TTC549 (cell line): Measurements from ENCODE around the gene PASK.

Experiments
- FAIRE-seq: peaks from 2 replicates; lab custom pipeline; 2012; peaks lifted over from hg19 to GRCh38; lab: Jason Lieb, UNC

Gene PASK

DNA sequence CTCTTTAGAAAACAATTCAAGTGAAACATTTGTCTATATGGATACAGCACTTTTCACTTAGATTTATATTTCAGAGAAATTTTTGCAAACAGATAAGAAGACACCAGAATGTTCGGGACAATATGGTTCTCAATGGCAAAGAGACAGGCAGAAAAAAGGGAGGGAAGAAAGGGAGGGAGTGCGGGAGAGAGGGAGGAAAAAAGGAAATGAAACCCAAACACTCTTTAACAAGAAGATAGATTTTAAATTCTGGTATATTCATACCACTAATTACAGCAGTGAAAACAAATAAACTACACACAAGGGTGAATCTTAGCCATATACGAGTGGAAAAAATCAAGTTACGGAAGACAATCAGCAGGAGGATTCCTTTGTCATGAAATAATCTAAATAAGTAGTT is 3.0 kb downstream of the PASK start:
- FAIRE-seq: no peak

DNA sequence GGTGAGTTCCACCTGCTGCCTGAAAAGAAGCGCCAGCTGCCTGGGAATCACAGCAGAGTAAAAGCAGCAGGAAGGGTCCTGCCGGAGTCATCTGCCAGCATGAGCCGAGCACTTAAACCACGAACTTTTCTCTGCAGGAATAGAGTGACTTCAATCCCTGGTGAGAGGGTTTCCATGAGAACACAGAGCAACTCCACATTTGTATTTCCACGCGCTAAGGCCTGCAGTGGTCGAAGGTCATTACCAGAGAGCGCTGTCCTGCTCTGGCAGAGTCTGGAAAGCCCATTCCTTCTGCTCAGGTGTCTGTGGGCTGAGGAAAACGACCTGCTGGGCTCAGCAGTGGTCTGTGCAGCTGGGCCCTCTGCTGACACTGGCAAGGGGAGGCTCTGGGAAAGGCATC is 6.7 kb downstream of the PASK start:
- no peak for FAIRE-seq

DNA sequence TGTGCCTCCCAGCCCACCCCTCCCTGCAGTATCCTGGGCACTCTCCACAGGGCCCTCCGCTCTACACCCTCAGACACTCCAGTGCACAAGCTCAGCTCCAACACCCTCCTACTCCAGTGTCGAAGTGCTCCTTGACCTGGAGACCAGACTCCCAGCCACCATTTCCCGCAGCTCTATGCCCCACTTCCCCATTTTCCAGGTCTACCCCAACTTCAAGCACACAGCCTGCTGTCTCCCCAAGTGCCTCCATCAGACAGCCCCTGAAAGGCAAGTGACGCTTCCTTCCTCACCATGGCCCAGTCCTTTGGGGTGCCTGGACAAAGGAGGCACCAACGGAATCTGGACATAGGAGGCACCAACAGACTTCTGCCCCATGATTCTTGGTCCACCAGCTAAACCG is 7.2 kb downstream of the PASK start:
- FAIRE-seq: no peak

DNA sequence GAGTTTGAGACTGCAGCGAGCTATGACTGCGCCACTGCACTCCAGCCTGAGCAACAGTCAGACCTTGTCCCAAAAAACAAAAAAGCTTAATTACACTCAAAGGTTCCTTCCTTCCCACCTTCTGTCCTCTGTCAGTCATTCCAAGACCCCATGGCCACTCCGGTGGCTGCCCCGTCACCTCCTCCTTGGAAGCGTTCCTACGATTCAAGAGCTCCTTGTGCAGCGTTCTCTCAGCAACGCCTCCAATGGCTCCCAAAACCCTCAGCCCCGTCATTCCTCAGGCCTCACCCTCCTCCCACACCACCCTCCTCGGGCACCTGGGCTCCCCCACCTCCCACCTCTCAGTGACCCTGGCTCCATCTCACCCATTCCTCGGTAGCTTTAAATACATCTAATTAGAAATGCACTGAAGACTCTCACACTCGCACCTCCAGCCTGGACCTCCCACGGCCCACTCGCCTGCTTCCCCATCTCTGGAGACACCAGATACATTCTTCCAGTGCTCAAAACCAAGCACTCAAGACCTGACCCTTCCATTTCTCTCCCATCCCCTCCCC is 8.0 kb downstream of the PASK start:
- FAIRE-seq: no peak

DNA sequence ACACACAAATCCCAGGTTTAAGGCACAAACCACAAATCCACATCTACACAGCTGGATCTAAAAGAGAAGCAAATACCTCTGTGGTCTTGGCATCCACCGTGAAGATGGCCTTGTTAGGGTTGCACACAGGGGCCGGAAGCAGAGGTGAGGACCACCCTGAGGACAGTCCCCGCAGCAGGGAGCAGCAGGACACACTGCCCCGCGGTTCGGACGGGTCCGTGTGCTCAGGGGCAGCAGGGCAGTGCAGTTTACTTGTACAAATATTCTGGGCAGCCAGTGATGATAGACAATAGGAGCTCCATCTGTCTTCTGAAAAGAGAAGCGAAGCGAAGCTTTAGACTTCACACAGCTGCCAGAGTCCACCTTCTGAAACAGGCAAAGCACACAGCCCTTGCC is 8.8 kb downstream of the PASK start:
- FAIRE-seq: no peak

DNA sequence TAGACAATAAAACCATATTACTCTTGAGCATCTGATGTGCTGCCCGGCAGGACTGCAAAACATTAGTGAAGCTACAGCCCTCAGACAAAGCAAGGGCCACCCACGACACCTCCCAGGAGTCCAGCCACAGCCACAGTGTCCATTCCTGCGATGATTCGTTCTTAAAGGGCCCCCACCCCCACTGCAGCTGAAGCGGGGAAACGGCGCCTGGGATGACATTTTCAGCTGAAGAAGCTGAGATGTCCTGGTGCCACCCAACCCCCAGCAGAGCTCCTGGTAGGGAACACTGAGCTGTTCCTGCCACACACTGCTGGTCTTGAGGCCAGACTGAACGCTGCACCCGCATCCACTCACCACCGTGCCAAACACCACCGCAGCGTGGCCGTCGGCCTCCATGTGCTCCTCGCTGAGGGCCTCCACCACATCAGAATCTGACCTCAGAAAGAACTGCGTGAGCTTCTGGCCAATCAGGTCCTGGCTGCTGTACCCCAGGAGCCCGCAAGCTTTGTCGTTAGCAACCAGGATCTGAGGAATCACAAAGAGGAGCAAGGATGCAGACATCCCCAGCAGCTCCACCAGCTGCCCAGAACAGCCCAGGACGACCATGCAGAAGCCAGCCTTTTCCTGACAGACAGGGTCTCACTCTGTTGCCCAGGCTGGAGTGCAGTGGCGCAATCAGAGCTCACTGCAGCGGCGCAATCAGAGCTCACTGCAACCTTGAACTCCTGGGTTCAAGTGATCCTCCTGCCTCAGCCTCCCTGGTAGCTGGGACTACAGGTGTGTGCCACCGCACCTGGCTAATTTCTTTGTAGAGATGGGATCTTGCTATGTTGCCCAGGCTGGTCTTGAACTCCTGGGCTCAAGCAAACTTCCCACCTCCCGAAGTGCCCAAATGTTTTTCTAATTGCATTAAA is 9.5 kb downstream of the PASK start:
- no peak for FAIRE-seq

DNA sequence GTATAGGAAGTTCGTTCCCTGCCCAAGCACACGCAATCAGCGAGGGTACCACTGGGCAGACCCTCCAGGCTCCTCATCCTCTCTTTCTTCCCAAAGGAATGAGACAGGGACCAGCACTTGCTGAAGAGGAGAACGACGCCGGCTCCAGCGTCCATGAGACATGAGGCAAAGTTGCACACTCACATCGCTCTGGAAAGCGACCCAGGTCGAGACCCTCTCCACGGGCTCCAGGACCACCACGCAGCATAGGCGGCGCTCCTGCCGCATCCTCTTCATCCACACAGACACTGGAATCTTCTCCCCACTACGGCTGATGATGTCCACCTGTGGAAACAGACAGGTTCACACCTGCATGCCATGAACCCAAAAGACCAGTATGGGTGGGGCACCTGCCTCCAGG is 10.8 kb downstream of the PASK start:
- no peak for FAIRE-seq

DNA sequence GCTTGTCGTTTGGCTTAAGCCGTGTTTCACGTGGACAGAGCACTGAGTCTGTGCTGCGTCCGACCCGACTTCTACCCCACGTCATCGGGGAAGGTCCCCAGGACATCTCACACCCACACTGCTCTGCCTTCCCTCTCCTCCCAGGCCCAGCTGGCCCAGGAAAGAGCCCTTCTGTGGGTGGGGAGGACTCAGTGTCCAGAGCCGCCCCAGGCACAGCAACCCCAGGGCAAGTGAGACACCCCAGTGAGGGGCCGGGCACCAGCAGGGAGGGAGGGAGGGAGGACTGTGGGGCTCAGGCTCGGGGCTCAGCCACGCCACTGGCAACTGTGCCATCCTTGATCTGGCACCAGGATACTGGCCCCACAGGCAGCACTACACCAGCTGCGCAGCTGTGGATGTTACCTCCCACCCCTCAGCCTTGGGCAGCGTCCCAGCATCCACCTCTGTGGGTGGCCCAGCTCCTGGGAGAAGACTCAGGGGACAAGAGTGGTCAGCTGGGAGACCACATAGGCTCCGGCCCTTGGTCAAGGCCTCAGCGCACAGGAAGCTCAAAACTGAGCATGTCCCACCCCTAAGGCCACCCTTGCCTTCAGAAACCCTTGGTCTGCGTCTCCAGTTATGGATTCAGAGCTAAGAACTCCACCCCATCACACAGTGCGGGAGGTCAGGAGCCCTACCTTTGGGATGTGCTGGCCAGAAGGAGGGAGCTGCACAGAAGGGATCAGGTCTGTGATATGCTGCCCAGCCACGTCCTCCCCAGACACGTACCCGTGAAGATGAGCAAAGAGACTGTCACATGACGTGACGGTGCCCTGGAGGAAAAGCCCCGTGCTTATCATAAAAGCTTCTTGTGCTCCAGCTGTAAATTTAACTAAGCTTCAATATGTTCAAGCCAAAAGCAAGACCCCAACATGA is 11.7 kb downstream of the PASK start:
- FAIRE-seq: no peak

DNA sequence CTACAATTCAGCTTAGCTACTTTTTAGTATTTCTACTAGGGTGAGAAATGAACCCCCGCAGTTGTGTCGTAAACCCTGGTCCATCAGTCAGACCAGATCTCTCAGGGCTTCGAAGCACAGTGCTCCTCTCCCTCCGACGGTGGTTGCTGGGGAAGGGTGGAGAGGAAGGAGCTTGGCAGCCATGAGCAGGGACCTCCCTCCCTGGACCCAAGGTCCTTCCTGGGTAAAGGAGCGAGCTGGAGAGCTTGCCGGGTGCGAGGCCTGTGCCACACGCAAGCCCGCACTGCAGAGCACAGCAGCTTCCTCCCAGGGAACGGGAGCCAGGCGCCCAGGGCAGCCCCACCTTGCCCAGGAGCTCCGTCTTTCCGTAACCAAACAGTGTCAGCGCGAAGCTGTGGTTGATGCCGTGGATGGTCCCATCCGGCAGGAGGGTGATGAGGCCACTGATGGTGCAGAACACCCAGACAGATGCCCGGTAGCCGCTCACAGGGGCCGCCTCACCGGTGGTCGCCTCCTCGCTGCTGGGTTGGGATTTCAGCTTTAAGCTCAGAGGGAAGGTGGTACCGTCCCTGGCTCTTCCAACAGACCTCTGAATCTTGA is 12.5 kb downstream of the PASK start:
- no peak for FAIRE-seq

DNA sequence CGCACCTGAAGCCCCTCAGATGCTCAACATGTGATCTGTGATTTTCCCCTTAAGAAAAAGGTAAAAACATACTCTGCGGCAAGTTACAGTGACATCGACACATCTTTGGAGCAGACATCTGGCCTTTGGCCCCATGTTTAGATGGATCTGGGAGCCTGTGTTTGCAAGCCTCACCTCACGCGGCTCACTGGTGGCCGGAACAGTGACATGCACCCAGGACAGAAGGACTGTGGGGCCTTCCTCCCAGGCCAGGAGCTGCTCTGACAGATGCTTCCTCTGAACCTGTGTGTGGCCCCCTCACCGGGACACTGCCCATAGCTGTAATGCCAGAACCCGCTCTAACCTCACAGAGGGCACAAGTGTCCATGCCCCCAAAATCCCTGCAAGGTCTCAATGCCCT is 13.1 kb downstream of the PASK start:
- no peak for FAIRE-seq

DNA sequence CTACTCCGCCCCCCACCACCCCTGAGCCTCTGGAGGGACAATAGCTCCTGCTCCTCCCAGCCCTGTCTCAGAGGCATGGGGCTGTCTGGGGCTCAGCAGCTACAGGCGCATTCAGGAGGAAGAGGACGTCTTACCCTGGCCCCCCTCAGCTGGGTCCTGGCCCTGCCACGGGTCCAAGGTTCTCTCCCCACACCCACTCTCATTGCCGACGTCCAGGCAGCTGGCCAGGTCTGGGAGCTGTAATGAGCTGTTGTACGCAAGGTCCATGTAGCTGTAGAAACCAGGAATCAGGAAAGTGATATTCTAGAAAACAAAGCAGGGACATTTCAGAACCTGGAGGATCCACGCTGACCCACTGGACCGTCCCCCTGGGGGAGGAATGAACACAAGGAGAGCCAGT is 13.5 kb downstream of the PASK start:
- FAIRE-seq: no peak

DNA sequence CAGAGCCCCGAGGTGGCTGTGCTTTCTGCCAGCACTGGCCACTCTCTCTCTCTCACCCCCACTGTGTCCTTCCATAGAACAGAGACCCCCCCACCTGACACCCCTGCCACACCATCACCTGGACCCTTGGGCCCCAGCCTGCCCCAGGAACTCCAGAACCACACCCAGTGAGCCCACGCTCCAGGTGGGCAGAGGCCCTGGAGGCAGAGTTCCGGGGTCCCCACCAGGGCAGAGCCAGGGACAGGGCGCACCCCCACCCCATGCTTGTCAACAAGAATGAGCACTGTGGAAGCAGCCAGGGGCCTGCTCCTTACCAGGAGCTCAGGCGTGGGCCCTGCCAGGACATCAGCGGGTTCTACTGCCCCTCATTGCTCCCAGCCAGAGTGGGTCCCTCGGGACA is 14.6 kb downstream of the PASK start:
- no peak for FAIRE-seq

DNA sequence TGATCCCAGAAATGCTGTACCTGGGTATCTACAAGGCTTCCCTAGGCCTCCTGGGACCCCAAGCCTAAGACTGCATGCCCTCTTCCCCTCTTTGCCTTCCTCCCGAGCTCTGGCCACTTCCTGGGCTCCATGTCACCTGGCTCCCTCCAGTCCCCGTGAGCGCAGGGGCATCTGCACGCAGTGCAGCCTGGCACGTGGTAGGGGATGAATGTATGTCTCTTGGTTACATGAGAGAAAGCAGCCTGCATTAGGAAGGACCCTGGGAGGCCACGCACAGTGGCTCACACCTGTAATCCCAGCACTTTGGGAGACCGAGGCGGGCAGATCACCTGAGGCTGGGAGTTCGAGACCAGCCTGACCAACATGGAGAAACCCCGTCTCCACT is 15.8 kb downstream of the PASK start:
- no peak for FAIRE-seq

DNA sequence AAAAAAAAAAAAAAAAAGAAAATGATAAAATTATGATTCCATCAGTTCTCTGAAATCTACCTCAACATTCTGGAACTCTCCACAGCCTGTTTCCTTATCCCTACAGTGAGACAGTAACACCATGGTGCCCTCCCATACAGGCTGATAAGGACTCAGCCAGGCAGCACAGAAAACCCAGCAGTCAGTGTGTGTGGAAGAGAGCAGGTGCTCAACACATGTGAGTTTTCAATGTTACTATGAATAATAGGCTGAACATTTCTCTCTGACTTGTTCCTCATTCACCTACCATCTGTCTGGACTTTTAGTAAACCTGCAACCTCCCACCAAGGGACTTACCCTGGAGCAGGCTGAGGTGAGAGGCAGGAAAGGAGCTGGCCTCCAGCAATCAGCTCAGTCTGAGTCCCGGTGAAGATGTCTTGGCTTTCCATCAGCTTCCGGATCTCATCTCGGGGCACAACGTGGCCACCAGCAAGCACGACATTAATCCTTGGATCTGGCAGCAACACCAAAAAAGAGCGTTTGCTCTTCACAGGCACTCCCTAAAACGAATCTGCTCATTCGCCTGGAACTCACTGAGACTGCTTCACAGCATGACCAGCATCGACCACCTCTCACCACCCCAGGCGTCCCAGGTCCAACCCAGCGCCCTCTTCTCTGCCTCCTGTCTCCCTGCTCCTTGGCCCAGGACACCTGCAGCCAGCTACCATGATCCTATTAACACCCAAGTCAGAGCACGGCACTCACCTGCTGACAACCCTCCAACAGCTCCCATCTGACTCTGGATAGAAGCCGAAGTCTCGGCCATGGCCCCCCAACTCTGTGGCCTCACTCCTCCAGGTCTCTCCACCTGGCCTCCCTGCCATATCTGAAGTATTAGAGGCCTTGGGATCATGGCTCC is 16.5 kb downstream of the PASK start:
- FAIRE-seq: no peak

DNA sequence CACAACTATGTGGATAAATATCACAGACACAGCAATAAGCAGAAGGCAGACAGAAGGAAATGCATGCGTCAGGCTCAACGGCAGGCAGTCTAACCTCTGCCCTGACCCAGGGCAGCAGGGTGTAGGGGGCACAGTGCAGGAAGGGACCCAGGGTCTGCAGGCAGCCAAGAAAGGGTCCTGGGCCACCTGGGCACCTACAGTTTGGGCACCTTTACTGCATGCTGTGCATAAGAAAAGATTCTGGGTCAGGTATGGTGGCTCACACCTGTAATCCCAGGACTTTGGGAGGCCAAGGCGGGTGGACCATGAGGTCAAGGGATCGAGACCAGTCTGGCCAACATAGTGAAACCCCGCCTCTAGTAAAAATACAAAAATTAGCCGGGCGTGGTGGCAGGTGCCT is 17.7 kb downstream of the PASK start:
- FAIRE-seq: no peak

DNA sequence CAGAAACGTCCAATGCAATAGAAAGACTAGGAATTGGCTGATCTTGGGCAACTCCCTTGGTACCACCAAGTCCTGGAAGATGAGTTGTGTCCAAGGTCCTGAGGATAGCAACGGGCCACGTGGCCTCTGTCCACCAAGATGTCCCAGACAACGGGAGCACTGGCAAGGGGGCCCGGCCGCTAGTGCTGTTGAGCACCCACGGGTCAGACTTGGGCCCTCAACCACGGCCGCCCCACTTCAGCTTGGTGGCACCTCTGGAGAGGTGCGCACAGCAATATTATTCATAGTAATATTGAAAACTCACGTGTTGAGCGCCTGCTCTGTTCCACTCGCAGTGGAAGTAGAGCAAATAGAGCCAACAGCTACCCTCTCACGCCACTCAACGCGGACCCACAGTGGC is 19.0 kb downstream of the PASK start:
- no peak for FAIRE-seq

DNA sequence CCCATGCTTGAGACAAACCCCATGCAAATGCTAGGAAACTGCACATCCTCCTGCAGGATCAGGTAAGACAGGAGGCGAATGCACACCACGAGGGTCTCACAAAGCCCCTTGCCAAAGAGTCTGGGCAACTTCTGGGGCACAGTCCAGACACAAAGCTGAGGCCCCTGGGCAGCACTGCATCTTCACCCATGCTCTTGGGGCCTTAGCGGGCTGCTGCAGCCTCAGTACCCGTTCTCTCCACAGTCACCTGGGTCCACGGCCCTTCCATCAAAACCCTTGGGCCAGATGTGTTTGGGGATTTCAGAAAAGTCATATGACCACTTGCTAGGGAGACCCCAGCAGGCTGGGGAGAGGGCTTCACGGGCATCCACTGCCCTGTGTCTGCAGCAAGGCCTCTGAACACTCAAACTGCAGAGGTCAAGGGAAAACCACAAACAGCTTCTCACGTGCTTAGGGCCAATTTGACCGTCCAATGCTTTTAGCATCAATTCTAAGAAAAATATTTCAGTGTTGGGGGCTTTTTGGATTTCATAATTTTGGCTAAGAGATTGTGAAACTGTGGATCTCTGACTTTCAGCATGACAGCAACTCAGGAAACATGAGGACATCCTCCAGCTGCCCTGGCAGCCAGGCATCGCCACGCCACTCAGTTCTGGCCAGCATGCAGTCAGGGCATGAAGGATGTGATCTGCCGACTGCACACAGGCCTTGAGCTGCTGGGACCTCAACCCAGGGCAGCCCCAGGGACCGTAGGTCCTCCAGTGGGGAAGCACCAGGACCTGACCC is 20.0 kb downstream of the PASK start:
- no peak for FAIRE-seq

DNA sequence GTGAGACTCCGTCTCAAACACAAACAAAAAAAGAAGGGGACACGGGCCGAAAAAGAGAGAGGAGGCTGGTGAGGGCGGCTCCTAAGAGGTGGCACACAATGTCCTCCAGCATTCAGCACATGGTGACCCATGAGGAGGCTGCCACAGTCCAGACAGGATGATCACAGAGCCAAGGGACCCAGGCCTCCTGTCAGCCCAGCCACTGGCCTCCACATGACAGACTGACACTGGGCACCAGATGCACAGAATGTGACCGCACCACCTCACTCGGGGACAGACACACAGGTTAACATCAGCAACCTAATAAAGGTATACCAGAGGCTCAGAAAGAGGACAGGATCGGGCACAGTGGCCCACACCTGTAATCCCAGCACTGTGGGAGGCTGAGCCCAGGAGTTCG is 21.0 kb downstream of the PASK start:
- FAIRE-seq: no peak

DNA sequence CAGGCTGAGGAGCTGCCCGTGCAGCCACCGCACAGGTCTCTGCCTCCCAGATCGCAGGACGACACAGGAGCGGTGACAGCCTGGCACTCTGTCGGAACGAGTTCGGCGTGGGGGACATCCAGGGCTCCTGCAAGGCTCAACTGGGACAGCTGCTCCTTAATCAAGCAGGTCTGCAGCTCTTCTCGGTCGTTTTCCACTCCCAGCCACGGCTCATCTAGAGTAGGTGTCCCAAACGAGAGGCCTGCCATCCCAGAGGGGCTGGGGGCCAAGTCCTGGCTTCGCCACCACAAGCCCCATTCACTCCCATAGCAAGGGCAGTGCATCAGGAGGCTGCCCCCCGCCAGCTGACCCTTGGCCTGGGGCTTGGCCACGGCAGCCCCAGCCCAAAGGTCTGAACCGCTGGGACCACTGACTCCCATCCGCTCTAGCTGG is 22.5 kb downstream of the PASK start:
- no peak for FAIRE-seq

DNA sequence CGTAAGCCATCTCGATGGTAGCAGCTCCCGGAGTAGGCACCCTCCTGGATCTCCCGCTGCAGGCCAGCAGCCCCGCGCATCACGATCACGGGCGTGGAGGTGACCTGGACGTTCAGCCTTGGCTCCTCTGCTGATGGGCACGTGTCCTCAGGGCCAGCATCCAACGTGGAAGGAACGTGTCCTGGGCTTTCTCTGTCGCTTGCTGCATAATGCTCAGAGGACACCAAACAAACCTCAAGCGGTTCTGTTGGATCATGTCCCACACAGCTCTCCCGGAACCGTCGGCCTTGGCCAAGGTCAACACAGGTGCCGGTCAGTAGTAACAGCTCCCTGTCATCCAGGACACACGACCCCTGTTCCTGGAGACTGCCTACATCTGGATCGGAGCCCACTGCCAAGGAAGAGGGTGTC is 23.1 kb downstream of the PASK start:
- FAIRE-seq: no peak

DNA sequence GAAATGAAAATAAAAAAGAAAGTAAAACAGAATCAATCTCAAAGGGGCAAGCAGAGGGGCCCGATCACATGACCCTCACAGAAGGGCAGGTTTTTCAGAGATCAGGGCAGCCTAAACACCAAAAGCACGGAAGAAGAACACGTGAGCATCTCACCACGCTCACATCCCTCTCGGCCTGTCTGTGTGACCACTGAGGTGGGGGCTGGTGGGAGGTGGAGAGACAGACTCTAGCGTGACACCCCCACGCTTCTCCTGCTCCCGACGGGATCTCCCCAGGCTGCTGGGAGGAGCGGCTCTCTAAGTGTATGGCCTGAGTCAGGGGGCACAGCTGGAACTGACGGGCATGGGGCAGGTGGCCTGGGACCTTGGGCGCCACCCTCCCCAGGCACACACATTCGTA is 23.6 kb downstream of the PASK start:
- no peak for FAIRE-seq
